GM12878 (cell line): Measurements from ENCODE around the gene VAC14. TPM values are rescaled to one million over a fixed set of nuclear protein-coding genes. Genes with fewer than 3 reads are reported as not detected.

Experiments used
- ATAC-seq: fragments of 200-7000 bp; cut with Tn5 transposase; 3 replicates; pipeline ENCODE4 v1.9.1; 2020; ENCODE audit warnings: mild to moderate bottlenecking, moderate library complexity
- BruUV-seq: library from RNA; stranded (reverse); fragments of 400-500 nt; replicated peaks from 2 replicates; lab custom pipeline; 2021; lab: Mats Ljungman, UMichigan
- CTCF ChIA-PET: fragments of 300-600 bp; sonication (Branson Sonifier 250); formaldehyde crosslinking; extraction: SDS; loops from one replicate; lab custom pipeline; 2021; ENCODE audit warnings: inconsistent platforms; lab: Yijun Ruan, JAX
- POLR2A ChIA-PET: fragments of 350-600 bp; formaldehyde crosslinking; extraction: SDS; loops from one replicate; lab custom pipeline; 2021; ENCODE audit warnings: inconsistent platforms; lab: Charles Lee
- RAD21 ChIA-PET: fragments of 300-600 bp; sonication (Branson Sonifier 250); formaldehyde crosslinking; loops from one replicate; lab custom pipeline; 2023; ENCODE audit warnings: antibody characterized with exemption; ENCODE audit not compliant: unreplicated experiment; lab: Charles Lee
- SMC1A ChIA-PET: fragments of 300-600 bp; sonication (Branson Sonifier 250); formaldehyde crosslinking; loops from one replicate; lab custom pipeline; 2023; ENCODE audit not compliant: unreplicated experiment, uncharacterized antibody; lab: Charles Lee
- DNase-seq: peaks from one replicate; pipeline ENCODE4 v3.0.0-alpha.2; 2011; ENCODE audit warnings: low read depth, low spot score
- FAIRE-seq: peaks from 3 replicates; lab custom pipeline; 2011; peaks lifted over from hg19 to GRCh38; lab: Jason Lieb, UNC
- H2AFZ ChIP-seq: 2 replicates; pipeline ENCODE4 v1.6.0; 2011; ENCODE audit warnings: low read depth, low read length, control low read depth; ENCODE audit not compliant: control insufficient read depth
- H3K27ac ChIP-seq: 2 replicates; pipeline ENCODE4 v1.5.1; 2011; ENCODE audit warnings: control low read depth; ENCODE audit not compliant: control insufficient read depth, insufficient read depth
- H3K27me3 ChIP-seq, 2 experiments: replicated peaks in 1 of 2; 2 replicates each; pipeline versions ENCODE4 v1.6.0 to v1.6.1; 2011; ENCODE audit warnings: low read length in 1 of 2; ENCODE audit not compliant: control insufficient read depth in 2 of 2, insufficient read depth in 2 of 2
- H3K36me3 ChIP-seq, 2 experiments: 2 replicates each; pipeline ENCODE4 v1.5.1; 2011; ENCODE audit warnings: low read length in 1 of 2; ENCODE audit not compliant: control insufficient read depth in 2 of 2, insufficient read depth in 2 of 2
- H3K4me1 ChIP-seq: 2 replicates; pipeline ENCODE4 v1.6.1; 2011; ENCODE audit warnings: mild to moderate bottlenecking, low read length, moderate library complexity, mixed read lengths; ENCODE audit not compliant: control insufficient read depth, insufficient read depth
- H3K4me2 ChIP-seq: 2 replicates; pipeline ENCODE4 v1.6.0; 2011; ENCODE audit warnings: control low read depth; ENCODE audit not compliant: control insufficient read depth, insufficient read depth
- H3K4me3 ChIP-seq: fragments of 200-600 bp; sonication (generic); 2 replicates; pipeline ENCODE4 v1.5.1; 2016
- H3K79me2 ChIP-seq: 2 replicates; pipeline ENCODE4 v1.6.0; 2011; ENCODE audit warnings: low read length; ENCODE audit not compliant: control insufficient read depth, insufficient read depth
- H3K9ac ChIP-seq: 2 replicates; pipeline ENCODE4 v1.8.0; 2011; ENCODE audit warnings: low read length, control low read depth, mixed read lengths; ENCODE audit not compliant: control insufficient read depth, insufficient read depth
- H3K9me3 ChIP-seq: replicated peaks from 3 replicates; pipeline ENCODE4 v1.5.1; 2011; ENCODE audit warnings: mild to moderate bottlenecking, low read length; ENCODE audit not compliant: control insufficient read depth, insufficient read depth
- H4K20me1 ChIP-seq: 2 replicates; pipeline ENCODE4 v1.6.0; 2011; ENCODE audit not compliant: control insufficient read depth, insufficient read depth
- ATF7 ChIP-seq: fragments of 450-650 bp; IDR thresholded peaks from 2 replicates; pipeline ENCODE4 v1.6.1; 2016; ENCODE audit warnings: low read depth, mild to moderate bottlenecking
- BHLHE40 ChIP-seq, 2 experiments: fragments of 450-650 bp in 1 of 2; IDR thresholded peaks; 2 replicates each; pipeline ENCODE4 v1.6.1; 2011 to 2017; ENCODE audit warnings: low read depth in 2 of 2, borderline replicate concordance in 1 of 2, improper control_type of control experiment in 1 of 2, low read length in 1 of 2, mild to moderate bottlenecking in 1 of 2
- CHD2 ChIP-seq: IDR thresholded peaks from 2 replicates; pipeline ENCODE4 v1.6.1; 2011; ENCODE audit warnings: low read depth, low read length, improper control_type of control experiment, borderline replicate concordance
- MXI1 ChIP-seq: fragments of 150-350 bp; IDR thresholded peaks from 2 replicates; pipeline ENCODE4 v1.6.1; 2011; ENCODE audit warnings: low read depth, mild to moderate bottlenecking, inconsistent platforms, low read length, improper control_type of control experiment
- MYB ChIP-seq: fragments of 150-350 bp; IDR thresholded peaks from 2 replicates; pipeline ENCODE4 v1.6.1; 2014; ENCODE audit warnings: mild to moderate bottlenecking, low read depth, low read length, borderline replicate concordance
- RAD21 ChIP-seq: IDR thresholded peaks from 2 replicates; pipeline ENCODE4 v1.6.1; 2011; ENCODE audit warnings: mild to moderate bottlenecking, low read depth, low read length, moderate library complexity; ENCODE audit not compliant: insufficient read depth
- RAD51 ChIP-seq: fragments of 450-650 bp; IDR thresholded peaks from 2 replicates; pipeline ENCODE4 v1.6.1; 2016; ENCODE audit warnings: moderate library complexity, mild to moderate bottlenecking, inconsistent platforms
- SMAD5 ChIP-seq: IDR thresholded peaks from 2 replicates; pipeline ENCODE4 v1.6.1; 2016; ENCODE audit warnings: antibody characterized with exemption, low read depth
- SMARCA5 ChIP-seq: fragments of 450-650 bp; IDR thresholded peaks from 2 replicates; pipeline ENCODE4 v1.6.1; 2017; ENCODE audit warnings: mild to moderate bottlenecking
- SMC3 ChIP-seq: IDR thresholded peaks from 2 replicates; pipeline ENCODE4 v1.6.1; 2011; ENCODE audit warnings: low read length, improper control_type of control experiment, borderline replicate concordance
- SRF ChIP-seq, 2 experiments: IDR thresholded peaks; 2 replicates each; pipeline ENCODE4 v1.6.1; 2011; ENCODE audit warnings: low read depth in 2 of 2, low read length in 2 of 2, mild to moderate bottlenecking in 1 of 2, moderate library complexity in 1 of 2
- ZNF384 ChIP-seq: IDR thresholded peaks from 2 replicates; pipeline ENCODE4 v1.6.1; 2012; ENCODE audit warnings: low read depth, mild to moderate bottlenecking, low read length, improper control_type of control experiment, borderline replicate concordance
- ZSCAN29 ChIP-seq: fragments of 450-650 bp; IDR thresholded peaks from 2 replicates; pipeline ENCODE4 v1.6.1; 2017; ENCODE audit warnings: mild to moderate bottlenecking, moderate library complexity
- WGBS: methylation state at CpG from one replicate; pipeline ENCODE4 v1.1.6; 2016; ENCODE audit warnings: low lambda C conversion rate; ENCODE audit not compliant: insufficient replicate concordance, insufficient coverage; ENCODE audit errors: missing lambda C conversion rate; 5-methylcytosine and 5-hydroxymethylcytosine counted together
- in situ Hi-C: fragments of 300-500 bp; cut with MboI; formaldehyde crosslinking; loops from 9 replicates; pipeline ENCODE4 v1.14.3; 2018; ENCODE audit warnings: mixed read lengths
- intact Hi-C: fragments of 100-400 bp; cut with micrococcal nuclease; formaldehyde crosslinking; loops from one replicate; pipeline ENCODE4 v1.14.2; 2022; ENCODE audit not compliant: unreplicated experiment
- polyA plus RNA-seq, 11 experiments: library from polyadenylated mRNA; depleted of rRNA in 4 of 11; unstranded in 6 of 11; stranded (reverse) in 5 of 11; fragments of >200 nt; fragmentation: Nextera tagmentation in 4 of 11; fragmentation: Illumina TruSeq in 1 of 11; extraction: Ambion mirVana in 4 of 11; extraction: Trizol in 1 of 11; gene quantifications; 1 replicate in 1 of 11; 2 replicates in 10 of 11; pipeline versions ENCODE4 v1.2.1 to v1.2.3, GENCODE V29; 2011 to 2016; ENCODE audit warnings: inconsistent platforms in 2 of 11, missing spikeins in 2 of 11, low read depth in 1 of 11
- total RNA-seq, 4 experiments: library from RNA; depleted of rRNA in 3 of 4; stranded (reverse); fragments of >200 nt in 3 of 4; fragmentation: Illumina TruSeq in 1 of 4; extraction: Trizol in 1 of 4; gene quantifications; 2 replicates each; pipeline versions ENCODE4 v1.2.1 to v1.2.3, GENCODE V29; 2013 to 2021
- TF ChIP-seq, protein P1 (sequence below), 3 experiments: IDR thresholded peaks in 2 of 3; conservative IDR thresholded peaks in 1 of 3; 2 replicates each; pipeline ENCODE4 v1.5.1; 2011; ENCODE audit warnings: low read depth in 3 of 3, low read length in 3 of 3, mild to moderate bottlenecking in 3 of 3, control low read depth in 2 of 3, moderate library complexity in 2 of 3, inconsistent platforms in 1 of 3, mixed read lengths in 1 of 3; ENCODE audit not compliant: control insufficient read depth in 2 of 3, insufficient read depth in 1 of 3; ENCODE audit errors: extremely low read depth in 1 of 3

Gene VAC14
- total and polyA plus RNA-seq, 10 of the 15 experiments (the other 5 are each of a cell fraction or from before 2014, with no cell fraction given), result 1.3 to 45.5 (median 25.5) TPM

DNA sequence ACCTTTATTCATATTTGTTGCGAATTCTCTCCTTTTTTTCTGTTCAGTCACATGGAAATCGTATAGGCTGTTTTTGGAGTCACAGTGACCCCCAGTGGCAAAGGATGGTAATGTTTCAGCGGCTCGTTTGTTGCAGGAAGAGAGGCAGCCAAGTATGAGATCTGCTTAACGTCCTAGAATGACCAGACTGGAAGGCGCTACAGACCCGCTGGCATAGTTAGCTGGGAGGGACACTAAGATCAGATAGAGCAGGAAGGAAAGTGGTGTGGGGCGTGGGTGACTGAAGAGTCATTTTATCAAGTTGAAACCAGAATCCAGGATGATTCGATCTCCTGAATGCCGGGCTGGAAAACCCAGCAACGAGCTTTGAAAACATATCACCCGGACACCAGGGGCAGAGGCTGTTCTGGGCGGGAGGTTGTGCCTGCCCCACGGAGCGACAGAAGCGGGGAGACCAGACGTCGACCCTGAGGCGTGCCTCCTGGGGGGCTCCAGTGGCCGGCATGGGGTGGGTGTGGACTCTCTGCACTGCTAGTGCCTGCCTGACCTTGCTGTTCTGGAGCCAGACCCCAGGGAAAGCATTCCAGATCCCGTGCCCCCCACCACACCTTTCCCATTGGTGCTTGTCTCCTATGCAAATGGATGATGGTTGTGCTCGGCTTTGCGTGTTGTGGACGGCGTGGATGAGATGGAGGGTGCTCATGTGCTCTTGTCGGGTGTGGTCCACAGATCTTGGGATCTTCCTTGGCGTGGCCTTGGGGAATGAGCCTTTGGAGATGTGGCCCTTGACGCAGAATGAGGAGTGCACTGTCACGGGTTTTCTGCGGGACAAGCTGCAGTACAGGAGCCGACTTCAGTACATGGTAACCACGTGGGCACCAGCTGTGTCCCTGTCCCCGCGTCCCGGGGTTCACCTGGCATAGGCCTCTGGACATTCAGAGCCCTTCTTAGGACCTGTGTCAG, 146.9 kb downstream of the VAC14 start:
- POLR2A ChIA-PET, result no interaction called here
- no peak overlapping the region for H3K4me2 ChIP-seq
- intact Hi-C loops (loop anchor here (1.0 to 10.0 kb wide), 5 partner anchors 77 to 489 kb away; no protein-coding TSS in a partner anchor), in situ Hi-C loops (loop anchor here (5.0 kb wide), 1 partner anchor 287 kb away; no protein-coding TSS in a partner anchor)
- no peak overlapping the region for H3K9ac ChIP-seq
- H3K79me2 ChIP-seq, result no peaks in the 10 kb centered on the region
- no peak overlapping the region for H3K27ac ChIP-seq
- H3K36me3 ChIP-seq, result no peaks in the 10 kb centered on the region
- H3K27me3 ChIP-seq, result no peaks in the 10 kb centered on the region
- peak; percentile 86 for ATAC-seq
- SMC1A ChIA-PET, result interaction anchor here (0.6 to 2.1 kb wide), 11 partner anchors 14 to 858 kb away, joined by 3 to 7 read pairs (median 3); no protein-coding TSS in a partner anchor
- no peaks in the 10 kb centered on the region for H3K4me1 ChIP-seq
- RAD21 ChIA-PET, result interaction anchor here (0.7 to 1.6 kb wide), 8 partner anchors 73 to 356 kb away, joined by 3 to 5 read pairs (median 3); no protein-coding TSS in a partner anchor
- BruUV-seq, result no TSS peak
- 32% methylated on average over 32 of the region's 35 CpGs for WGBS
- no peak overlapping the region for H3K4me3 ChIP-seq
- CTCF ChIA-PET, result interaction anchor here (0.5 to 3.3 kb wide), 22 partner anchors 8 to 857 kb away, joined by 3 to 28 read pairs (median 4); partner anchors contain the start of gene DDX19A
- peak; percentile 90 for FAIRE-seq
- no peaks in the 10 kb centered on the region for H4K20me1 ChIP-seq
- DNase-seq, result peak; percentile 44
- peak overlapping the region; percentile 85 for H2AFZ ChIP-seq
- TF ChIP-seq RAD51 (peak; percentile 58; the same call in 1 of the 2 replicates), CHD2 (no peak), SMC3 (peak; percentile 81), BHLHE40 (IDR thresholded peaks at IDR 0.05; ENCODE audit: borderline replicate concordance in 1 of 2, low read depth in 2 of 2, low read length in 1 of 2) (0 out of 4 replicates have a peak, but pooled peaks of 1 of the 2 experiments have one; percentile 33), ATF7 (no peak), RAD21 (peak; percentile 93), MYB (no peak), ZNF384 (peak; percentile 83), MXI1 (0 out of 2 replicates have a peak, but pooled peaks have one; percentile 22), SRF (IDR thresholded peaks at IDR 0.05; ENCODE audit: low read depth in 2 of 2, low read length in 2 of 2) (no peak), ZSCAN29 (no peak), SMAD5 (no peak), SMARCA5 (0 out of 2 replicates have a peak, but pooled peaks have one; percentile 16)
- TF ChIP-seq, protein P1, sequence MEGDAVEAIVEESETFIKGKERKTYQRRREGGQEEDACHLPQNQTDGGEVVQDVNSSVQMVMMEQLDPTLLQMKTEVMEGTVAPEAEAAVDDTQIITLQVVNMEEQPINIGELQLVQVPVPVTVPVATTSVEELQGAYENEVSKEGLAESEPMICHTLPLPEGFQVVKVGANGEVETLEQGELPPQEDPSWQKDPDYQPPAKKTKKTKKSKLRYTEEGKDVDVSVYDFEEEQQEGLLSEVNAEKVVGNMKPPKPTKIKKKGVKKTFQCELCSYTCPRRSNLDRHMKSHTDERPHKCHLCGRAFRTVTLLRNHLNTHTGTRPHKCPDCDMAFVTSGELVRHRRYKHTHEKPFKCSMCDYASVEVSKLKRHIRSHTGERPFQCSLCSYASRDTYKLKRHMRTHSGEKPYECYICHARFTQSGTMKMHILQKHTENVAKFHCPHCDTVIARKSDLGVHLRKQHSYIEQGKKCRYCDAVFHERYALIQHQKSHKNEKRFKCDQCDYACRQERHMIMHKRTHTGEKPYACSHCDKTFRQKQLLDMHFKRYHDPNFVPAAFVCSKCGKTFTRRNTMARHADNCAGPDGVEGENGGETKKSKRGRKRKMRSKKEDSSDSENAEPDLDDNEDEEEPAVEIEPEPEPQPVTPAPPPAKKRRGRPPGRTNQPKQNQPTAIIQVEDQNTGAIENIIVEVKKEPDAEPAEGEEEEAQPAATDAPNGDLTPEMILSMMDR (IDR thresholded peaks at IDR 0.05 in 2 of 3, conservative IDR thresholded peaks at IDR 0.05 in 1 of 3; ENCODE audit: control insufficient read depth in 2 of 3, extremely low read depth in 1 of 3, insufficient read depth in 1 of 3, low read depth in 3 of 3, low read length in 3 of 3), result peak; percentile 80 to 97 (median 96); a peak in 5 of 6 replicates
- H3K9me3 ChIP-seq, result no peaks in the 10 kb centered on the region
